Measurements from ENCODE around the gene AFF3. TPM values are rescaled to one million over a fixed set of nuclear protein-coding genes. Genes with fewer than 3 reads are reported as not detected.

The AFF3 gene
- total and polyA plus RNA-seq, 2 of the 13 experiments (the other 11 are each of a cell fraction or from before 2014, with no cell fraction given): not detected

GRCh38 chr2:99638791-99639190 lies 503.6 kb downstream of the AFF3 start:
- H3K9ac ChIP-seq (ENCODE audit: insufficient read depth, low read depth, low read length): no peak overlapping the region
- POLR2A ChIA-PET: no interaction called here
- DNase-seq (ENCODE audit: low spot score) (no peak), ATAC-seq (no peak), FAIRE-seq (no peak)
- in situ Hi-C loops (cut with HindIII; ENCODE audit: extremely low pct_ligation_motif_present, low pct_unique_long_range_greater_than_20kb): no loop called here
- no peak overlapping the region for H3K4me2 ChIP-seq (ENCODE audit: low read depth, low read length)
- H3K36me3 ChIP-seq (replicated peaks in 1 of 2; ENCODE audit: control insufficient read depth in 1 of 2, insufficient read depth in 2 of 2, low read length in 2 of 2): no peaks in the 10 kb centered on the region
- no peaks in the 10 kb centered on the region for H3K9me3 ChIP-seq (ENCODE audit: low read length)
- no peak overlapping the region for H3K4me3 ChIP-seq (replicated peaks in 1 of 3; ENCODE audit: insufficient read depth in 1 of 3, low read depth in 2 of 3, low read length in 3 of 3)
- 5% methylated on average over 4 of the region's 4 CpGs for WGBS (ENCODE audit: low lambda C conversion rate)
- H3K27me3 ChIP-seq (ENCODE audit: control insufficient read depth in 1 of 2, insufficient read depth in 2 of 2, low read length in 2 of 2): peaks cover 0 to 14% of the 10 kb centered on the region in 2 experiments; a peak in 4 of 5 replicates
- no peak for TF ChIP-seq ZNF350 (CRISPR knock-in tag; IDR thresholded peaks at IDR 0.05; ENCODE audit: borderline replicate concordance, low read depth)
- no peak for TF ChIP-seq CHD2 (IDR thresholded peaks at IDR 0.05; ENCODE audit: low read depth, low read length)
- TF ChIP-seq ZNF564 (CRISPR knock-in tag; IDR thresholded peaks at IDR 0.05): no peak
- no peak for TF ChIP-seq ZNF205 (CRISPR knock-in tag; IDR thresholded peaks at IDR 0.05)
- no peak for TF ChIP-seq ZSCAN21 (CRISPR knock-in tag; IDR thresholded peaks at IDR 0.05; ENCODE audit: borderline replicate concordance)
- TF ChIP-seq NFE2L2 (IDR thresholded peaks at IDR 0.05; ENCODE audit: low read length): no peak
- BruUV-seq (replicated peaks): no TSS peak
- H3K79me2 ChIP-seq (ENCODE audit: insufficient read depth, low read length): no peaks in the 10 kb centered on the region
- no peak overlapping the region for H3K27ac ChIP-seq (ENCODE audit: extremely low read length, insufficient read depth, low read length)
- H2AFZ ChIP-seq (ENCODE audit: low read length): no peak overlapping the region
- CTCF ChIA-PET (ENCODE audit: low intra/inter-chr PET ratio, low total read pairs): no interaction called here
- intact Hi-C loops (cut with micrococcal nuclease; ENCODE audit: unreplicated experiment): no loop called here
- H3K4me1 ChIP-seq (ENCODE audit: insufficient read depth, low read length): no peaks in the 10 kb centered on the region
- no peaks in the 10 kb centered on the region for H4K20me1 ChIP-seq (ENCODE audit: insufficient read depth, low read length)

- 46% methylated on average over 7 of the region's 7 CpGs for WGBS (ENCODE audit: low lambda C conversion rate)
- BruUV-seq (replicated peaks): no TSS peak
- H2AFZ ChIP-seq (ENCODE audit: low read length): no peak overlapping the region
- ATAC-seq (no peak), DNase-seq (ENCODE audit: low spot score) (no peak), FAIRE-seq (no peak)
- intact Hi-C loops (cut with micrococcal nuclease; ENCODE audit: unreplicated experiment): no loop called here
- H4K20me1 ChIP-seq (ENCODE audit: insufficient read depth, low read length): no peaks in the 10 kb centered on the region
- no peaks in the 10 kb centered on the region for H3K36me3 ChIP-seq (replicated peaks in 1 of 2; ENCODE audit: control insufficient read depth in 1 of 2, insufficient read depth in 2 of 2, low read length in 2 of 2)
- no peak overlapping the region for H3K27ac ChIP-seq (ENCODE audit: extremely low read length, insufficient read depth, low read length)
- no peak overlapping the region for H3K9ac ChIP-seq (ENCODE audit: insufficient read depth, low read depth, low read length)
- H3K4me3 ChIP-seq (replicated peaks in 1 of 3; ENCODE audit: insufficient read depth in 1 of 3, low read depth in 2 of 3, low read length in 3 of 3): no peak overlapping the region
- no peaks in the 10 kb centered on the region for H3K79me2 ChIP-seq (ENCODE audit: insufficient read depth, low read length)
- no peaks in the 10 kb centered on the region for H3K4me1 ChIP-seq (ENCODE audit: insufficient read depth, low read length)
- no peak overlapping the region for H3K4me2 ChIP-seq (ENCODE audit: low read depth, low read length)
- H3K9me3 ChIP-seq (ENCODE audit: low read length): no peaks in the 10 kb centered on the region
- ChIA-PET POLR2A (no interaction called here), CTCF (ENCODE audit: low intra/inter-chr PET ratio, low total read pairs) (no interaction called here)
- in situ Hi-C loops (cut with HindIII; ENCODE audit: extremely low pct_ligation_motif_present, low pct_unique_long_range_greater_than_20kb): no loop called here
- H3K27me3 ChIP-seq (ENCODE audit: control insufficient read depth in 1 of 2, insufficient read depth in 2 of 2, low read length in 2 of 2): peaks cover 0 to 14% of the 10 kb centered on the region in 2 experiments; a peak in 4 of 5 replicates
- TF ChIP-seq ZSCAN31 (CRISPR knock-in tag; IDR thresholded peaks at IDR 0.05; ENCODE audit: low read depth): no peak
- no peak for TF ChIP-seq SPEN (CRISPR knock-in tag; IDR thresholded peaks at IDR 0.05; ENCODE audit: low read depth)
- TF ChIP-seq ZNF34 (CRISPR knock-in tag; IDR thresholded peaks at IDR 0.05; ENCODE audit: borderline replicate concordance): no peak
- TF ChIP-seq NFYC (CRISPR knock-in tag; IDR thresholded peaks at IDR 0.05): no peak
- TF ChIP-seq IRF1 (CRISPR knock-in tag; IDR thresholded peaks at IDR 0.05; ENCODE audit: low read depth): no peak
- no peak for TF ChIP-seq ZBTB8A (CRISPR knock-in tag; IDR thresholded peaks at IDR 0.05; ENCODE audit: borderline replicate concordance, low read depth)
- no peak for TF ChIP-seq SUZ12 (IDR thresholded peaks at IDR 0.05; ENCODE audit: low read depth, low read length)
- no peak for TF ChIP-seq NBN (conservative IDR thresholded peaks at IDR 0.05)
- TF ChIP-seq KMT2B (CRISPR knock-in tag; IDR thresholded peaks at IDR 0.05): no peak
- no peak for TF ChIP-seq PRPF4 (IDR thresholded peaks at IDR 0.05; ENCODE audit: low read depth, low read length, poor library complexity, severe bottlenecking)
- no peak for TF ChIP-seq PAWR (CRISPR knock-in tag; IDR thresholded peaks at IDR 0.05; ENCODE audit: borderline replicate concordance)
- TF ChIP-seq IRF2 (CRISPR knock-in tag; IDR thresholded peaks at IDR 0.05): no peak
- TF ChIP-seq GPBP1L1 (CRISPR knock-in tag; IDR thresholded peaks at IDR 0.05): no peak
- TF ChIP-seq MEF2D (CRISPR knock-in tag; IDR thresholded peaks at IDR 0.05): no peak
These were observed 505.2 kb downstream of the AFF3 start for GRCh38 chr2:99637159-99637697.

Data from HepG2 (cell line).